Activated effector memory CD4-positive, alpha-beta T cell treated with anti-CD3 and anti-CD28 coated beads, Interleukin-2, amount 50 U/mL, for 16 hours (primary cell): Measurements from ENCODE around the gene IQCN.

Source experiments
- DNase-seq: peaks from one replicate; pipeline ENCODE4 v3.0.0-alpha.2; 2020

The IQCN gene

DNA sequence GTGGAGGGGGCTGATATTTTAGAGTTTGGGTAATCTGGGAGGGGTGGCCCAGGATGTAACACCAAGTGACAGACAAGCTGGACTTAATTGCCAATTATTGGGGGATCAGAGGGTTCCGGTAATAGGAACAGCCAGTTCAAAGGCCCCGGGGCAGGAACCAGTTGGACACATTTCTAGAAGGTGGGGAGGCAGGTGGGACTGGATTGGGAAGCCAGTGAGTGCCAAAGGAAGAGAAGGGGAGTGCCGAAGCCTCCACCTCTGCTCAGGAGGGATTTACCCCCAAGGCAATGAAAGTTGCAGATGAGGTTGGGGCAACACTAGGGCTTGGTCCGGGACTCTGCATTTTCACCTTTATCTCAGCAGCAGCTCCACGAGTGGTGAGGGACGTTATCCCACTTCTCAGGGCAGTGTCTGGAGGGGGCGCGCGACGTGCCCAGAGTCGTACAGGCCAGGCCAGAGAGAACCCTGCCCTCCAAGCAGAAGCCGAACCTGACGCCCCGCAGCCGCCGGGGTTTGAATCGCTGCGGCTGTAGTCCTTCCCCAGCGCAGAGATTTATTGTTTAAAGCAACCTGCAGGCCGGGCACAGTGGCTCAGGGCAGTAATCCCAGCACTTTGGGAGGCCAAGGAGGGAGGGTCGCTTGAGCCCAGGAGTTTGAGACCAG lies 12.9 kb upstream of the IQCN start:
- DNase-seq: no peak

DNA sequence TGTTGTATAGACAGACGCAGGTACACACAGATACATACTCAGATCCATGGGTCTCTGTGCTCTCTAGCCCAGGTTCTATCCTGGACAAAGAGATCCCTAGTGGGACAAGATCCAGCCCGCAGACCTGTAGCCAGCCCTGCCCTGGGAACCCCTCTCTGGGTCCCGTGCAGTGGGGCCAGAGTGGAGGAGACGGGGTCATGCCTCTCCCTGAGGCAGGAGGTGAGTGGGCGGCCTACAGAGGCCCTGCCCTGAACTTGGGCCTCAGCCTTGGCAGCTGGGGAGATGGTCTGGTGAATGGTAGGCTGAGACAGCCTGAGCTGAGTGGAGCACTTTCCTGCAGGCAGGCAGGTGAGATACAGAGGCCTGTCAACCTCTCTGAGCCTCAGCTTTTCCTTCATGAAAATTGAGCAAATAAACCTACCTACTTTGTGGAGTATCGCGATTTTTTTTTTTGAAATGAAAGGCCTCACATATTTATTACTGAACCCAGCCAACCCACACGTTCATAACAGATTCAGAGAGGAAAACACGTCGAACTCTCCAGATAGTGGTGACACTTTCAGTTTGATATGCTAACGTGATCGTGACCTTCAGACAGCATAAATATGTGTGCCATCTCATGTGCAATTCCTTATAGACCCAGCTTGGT lies 10.6 kb upstream of the IQCN start:
- peak; percentile 81 for DNase-seq

DNA sequence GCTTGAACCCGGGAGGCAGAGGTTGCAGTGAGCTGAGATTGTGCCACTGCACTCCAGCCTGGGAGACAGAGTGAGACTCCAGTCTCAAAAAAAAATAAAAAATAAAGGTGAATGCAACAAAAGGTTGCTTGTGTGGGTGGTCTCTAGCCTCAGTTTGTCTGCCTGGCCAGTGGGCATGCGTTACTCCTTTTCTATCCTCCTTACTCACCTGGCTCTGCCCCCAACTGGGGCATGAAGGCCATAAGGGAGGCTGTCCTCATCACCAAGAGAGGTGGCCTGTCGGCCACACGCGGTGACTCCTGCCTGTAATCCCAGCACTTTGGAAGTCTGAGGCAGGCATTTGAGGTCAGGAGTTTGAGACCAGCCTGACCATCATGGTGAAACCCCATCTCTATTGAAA lies 9.1 kb upstream of the IQCN start:
- DNase-seq: no peak

DNA sequence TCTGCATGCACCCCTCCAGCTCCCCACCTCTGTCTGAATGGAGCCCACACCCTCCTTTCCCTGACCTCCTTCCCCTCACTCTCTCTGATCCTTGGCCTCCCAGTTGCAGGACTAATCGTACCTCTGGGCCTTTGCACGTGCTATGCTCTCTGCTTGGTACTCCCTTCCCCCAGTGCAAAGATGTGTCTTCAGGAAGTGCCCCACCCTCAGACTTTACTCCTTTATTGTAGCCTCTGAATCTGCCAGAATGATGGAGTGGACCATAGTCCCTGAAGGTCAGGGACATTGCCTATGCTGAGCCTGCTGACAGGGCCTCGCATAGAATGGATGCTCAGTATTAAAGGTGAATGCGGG lies 8.5 kb upstream of the IQCN start:
- DNase-seq: no peak

DNA sequence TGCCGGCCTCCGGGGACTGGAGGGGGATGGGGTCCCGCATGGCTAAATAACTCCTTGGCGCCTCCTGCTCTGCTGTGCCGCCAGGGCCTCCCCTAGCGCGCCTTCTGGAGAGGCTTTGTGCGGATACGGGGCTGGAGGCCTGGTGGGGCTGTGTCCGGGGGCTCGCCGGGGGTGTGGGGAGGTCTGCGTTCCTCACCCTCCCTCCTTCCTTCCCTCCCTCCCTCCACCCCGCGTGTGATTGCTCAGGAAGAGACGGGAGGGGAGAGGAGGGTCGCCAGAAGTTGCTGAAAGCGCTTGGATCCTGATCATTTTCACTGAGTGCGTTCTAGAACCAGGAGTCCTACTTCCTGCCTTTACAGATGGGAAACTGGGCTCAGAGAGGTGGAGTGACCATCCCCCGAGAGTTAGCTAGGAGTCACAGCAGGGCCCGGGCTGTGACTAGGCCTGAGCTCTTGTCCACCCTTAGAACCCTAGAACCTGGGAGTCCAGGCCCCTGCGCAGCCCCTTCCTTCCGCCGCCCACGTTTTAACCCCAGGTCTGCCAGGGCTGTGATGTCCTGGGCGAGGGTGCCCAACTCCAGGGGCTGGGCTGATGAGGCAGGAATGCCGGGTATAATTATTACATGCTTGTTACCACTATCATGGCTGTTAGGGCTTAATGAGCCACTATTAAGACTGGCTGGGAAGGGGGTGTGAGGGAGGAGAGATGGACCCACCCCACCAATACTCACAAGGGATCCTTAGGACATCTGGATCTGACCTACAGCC lies 8.0 kb upstream of the IQCN start:
- peak; percentile 75 for DNase-seq

DNA sequence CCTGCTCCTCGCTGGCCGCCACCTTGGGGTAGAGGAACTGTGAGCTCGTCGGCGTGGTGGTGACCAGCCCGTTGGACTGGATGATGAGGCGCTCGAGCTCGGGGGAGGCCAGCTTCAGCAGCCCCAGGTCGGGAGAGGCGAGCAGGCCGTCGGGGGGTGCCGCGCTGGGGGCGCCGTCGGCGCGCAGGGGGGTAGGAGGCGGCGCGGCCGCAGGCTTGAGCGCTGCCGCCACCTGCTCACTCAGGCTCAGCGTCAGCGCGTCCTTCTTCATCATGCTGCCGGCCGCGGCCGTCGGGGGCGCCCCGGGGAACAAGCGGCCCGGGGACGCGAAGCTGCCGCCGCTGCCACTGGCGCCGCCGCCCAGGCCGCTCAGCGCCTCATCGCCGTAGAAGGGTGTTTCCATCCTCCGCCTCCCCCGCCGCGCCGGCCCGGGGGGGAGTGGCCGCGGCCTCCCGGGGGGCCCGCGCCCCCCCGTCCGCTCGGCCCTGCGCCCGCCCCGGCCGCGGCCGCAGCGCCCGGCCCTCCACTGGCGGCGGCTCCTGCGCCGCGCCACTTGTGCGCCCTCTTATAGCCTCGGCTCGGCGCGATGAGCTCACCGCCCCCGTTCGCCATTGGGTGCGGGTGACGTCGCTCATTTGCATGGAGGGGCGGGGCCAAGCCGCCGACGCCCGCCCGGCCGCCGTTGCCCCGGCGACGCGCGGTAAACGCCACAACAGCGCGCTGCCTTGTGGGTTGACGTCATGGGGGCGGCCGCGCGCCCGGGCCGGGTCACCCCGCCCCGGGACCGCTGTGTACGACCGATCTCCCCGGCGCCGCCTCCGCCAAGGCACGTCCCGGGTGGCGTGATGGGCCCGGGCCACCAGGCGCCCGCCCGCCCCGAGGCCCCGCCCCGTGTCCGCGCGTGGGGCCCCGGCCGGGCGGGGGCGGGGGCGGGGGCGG lies 7.1 kb upstream of the IQCN start, which contains the start of gene JUND:
TSS of gene JUND (minus strand) at position 541 of the 939 bp plus-strand sequence. CDS start at position 403, 138 bp downstream.
- DNase-seq: peak; percentile 99

- peak; percentile 93 for DNase-seq
Measured at GRCh38 chr19:18280247-18281081, 6.2 kb upstream of the IQCN start.

DNA sequence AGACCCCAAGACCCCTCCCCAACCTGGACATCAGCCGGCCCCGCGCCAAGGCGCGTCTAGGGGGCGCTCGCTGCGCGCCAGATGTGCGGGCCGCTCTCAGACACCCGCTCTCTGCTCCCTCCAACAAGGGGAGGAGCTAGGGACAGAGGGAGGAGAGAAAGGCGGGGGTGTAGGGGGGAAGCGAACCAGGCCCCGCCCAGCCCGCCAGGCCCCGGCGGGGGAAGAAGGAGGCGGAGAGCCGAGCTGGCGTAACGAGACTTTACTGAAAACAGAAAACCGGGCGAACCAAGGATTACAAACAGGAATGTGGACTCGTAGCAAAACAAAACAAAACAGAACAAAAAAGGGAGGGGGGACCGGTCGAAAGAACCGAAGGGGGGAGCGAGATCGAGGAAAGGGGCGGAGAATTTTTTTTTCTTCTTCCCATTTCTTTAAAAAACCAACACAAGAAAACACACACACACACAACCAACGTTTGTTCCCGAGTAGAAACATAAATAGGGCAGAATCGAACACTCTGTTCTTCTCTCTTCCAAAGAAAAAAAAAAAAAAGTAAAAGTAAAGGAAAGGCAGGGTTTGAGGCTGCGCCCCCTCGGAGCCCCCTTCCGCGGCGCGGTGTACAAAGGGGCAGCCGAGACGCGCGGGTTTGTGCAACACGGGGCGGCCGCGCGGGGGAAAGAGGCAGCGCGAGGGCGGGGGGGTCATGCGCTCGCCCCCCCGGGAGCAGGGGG lies 5.4 kb upstream of the IQCN start:
- peak; percentile 96 for DNase-seq

- no peak for DNase-seq
Measured at GRCh38 chr19:18279266-18279515, 4.9 kb upstream of the IQCN start.

DNA sequence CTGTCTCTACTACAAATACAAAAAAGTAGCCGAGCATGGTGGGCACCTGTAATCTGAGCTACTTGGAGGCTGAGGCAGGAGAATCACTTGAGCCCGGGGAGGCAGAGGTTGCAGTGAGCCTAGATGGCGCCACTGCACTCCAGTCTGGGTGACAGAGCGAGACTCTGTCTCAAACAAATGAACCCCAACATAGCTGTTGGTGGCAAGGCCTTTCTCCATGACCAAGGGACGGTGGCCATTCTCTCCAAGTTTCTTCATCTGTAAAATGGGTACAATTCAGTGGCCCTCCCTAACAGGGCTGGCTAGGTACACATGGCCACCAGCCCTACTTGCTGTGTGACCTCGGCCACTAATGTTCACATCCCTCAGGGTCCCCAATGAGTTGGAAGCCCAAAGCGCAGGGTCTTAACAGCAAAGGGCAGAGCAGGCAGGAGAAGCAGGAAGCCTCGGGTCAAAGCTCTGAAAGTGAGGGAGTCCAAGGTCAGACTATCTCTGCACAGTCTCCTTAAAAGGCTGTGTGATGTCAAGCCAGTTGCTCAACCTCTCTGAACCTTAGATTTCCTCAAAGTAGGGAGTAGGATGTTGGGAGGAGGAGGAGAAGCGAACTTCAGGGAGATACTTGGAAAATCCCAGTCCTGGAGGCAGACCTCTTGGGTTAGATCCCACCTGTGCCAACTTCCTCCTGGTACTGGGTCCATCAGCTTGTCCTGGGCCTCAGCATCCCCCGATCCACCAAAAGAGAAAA lies 4.4 kb upstream of the IQCN start:
- peak; percentile 83 for DNase-seq

- no peak for DNase-seq
Measured at GRCh38 chr19:18274781-18275356, 617 bp upstream of the IQCN start.

GRCh38 chr19:18273561-18274218 lies 562 bp downstream of the IQCN start:
- no peak for DNase-seq

- DNase-seq: no peak
Measured at GRCh38 chr19:18271433-18271841, 2.8 kb downstream of the IQCN start.

- no peak for DNase-seq
Measured at GRCh38 chr19:18270326-18270725, 3.9 kb downstream of the IQCN start.

- no peak for DNase-seq
Measured at GRCh38 chr19:18269070-18269723, 5.1 kb downstream of the IQCN start.

DNA sequence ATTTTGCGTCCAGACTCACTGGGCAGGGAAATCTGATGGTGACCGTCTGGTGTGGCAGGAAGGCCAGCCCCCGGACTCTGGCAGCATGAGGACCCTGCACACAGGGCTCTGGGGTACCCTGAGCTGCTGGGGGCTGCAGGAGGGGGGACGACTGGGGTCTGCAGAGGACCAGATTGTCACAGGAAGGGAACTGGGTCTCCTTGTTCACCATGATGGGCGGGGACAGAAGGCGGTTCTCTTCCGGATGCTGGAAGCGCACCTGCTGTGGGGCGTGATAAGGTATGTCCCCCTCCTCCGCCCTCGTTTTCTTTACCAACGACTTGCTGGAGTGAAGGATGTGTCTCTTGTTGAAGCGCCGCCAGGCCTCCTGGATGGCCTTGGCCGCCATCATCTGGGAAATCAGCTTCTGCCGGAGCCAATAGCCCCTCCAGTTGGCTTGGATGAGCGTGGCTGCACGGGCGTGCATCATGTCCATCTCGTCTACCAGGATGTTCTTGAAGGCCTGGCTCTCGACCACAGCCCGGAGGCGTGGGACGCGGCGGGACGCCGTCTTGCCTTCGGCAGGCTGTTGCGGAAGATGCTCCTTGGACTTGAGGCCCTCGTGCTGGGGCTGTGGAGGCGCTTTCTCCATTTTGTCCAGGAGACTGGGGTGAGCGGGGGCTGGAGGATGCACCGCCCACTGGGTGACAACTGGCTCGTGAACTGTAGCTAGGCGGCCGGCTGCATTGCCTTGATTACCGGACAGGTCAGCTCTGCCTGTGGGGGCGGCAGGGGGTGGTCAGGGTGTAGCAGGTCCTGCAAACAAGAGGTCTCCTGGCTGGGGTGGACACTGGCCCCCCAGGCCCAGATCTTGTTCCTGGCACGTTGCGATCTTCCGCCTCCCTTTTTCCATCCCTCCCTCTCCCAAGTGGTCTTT lies 7.2 kb downstream of the IQCN start:
- DNase-seq: no peak

GRCh38 chr19:18265582-18265981 lies 8.7 kb downstream of the IQCN start:
- no peak for DNase-seq

DNA sequence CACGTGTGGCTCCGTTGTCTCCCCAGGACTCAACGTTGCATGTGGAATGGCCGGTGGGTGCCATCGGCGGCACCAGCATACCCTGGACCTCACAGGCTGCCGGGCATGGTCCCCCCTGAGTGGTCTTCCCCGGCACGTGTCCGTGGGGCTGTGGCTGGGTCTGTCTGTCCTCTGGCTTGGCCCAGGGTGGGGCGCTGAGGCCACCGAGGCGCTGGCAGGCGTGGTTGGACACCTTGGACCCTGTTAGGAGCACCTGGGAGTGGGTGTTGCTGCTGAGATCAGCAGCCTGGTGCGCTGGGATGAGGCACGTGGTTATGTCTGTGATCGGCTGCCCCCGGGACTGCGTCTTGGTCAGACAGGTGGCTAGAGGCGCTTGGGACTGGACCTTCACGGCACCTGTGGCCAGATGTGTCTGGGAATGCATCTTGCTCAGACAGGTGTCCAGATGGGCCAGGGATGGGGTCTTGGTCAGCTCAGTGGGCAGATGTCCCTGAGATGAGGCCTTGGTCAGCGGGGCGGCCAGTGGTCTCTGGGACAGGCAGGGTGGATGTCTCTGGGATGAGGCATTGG lies 9.2 kb downstream of the IQCN start:
- no peak for DNase-seq
